KOPT-K1 (cell line): ENCODE data around the gene TNP2.

Source experiments
- H3K27ac ChIP-seq: fragments of 200-600 bp; sonication (generic); 2 replicates; pipeline ENCODE4 v1.5.1; 2016; ENCODE audit warnings: antibody characterized with exemption, mild to moderate bottlenecking, low read depth, low read length; ENCODE audit not compliant: poor library complexity, severe bottlenecking
- H3K36me3 ChIP-seq: fragments of 200-600 bp; sonication (generic); 2 replicates; pipeline ENCODE4 v1.5.1; 2017; ENCODE audit warnings: antibody characterized with exemption, mild to moderate bottlenecking, low read length, moderate library complexity; ENCODE audit not compliant: insufficient read depth
- H3K9me3 ChIP-seq: fragments of 200-600 bp; sonication (generic); 2 replicates; pipeline ENCODE4 v1.5.1; 2017; ENCODE audit warnings: antibody characterized with exemption, low read length, mild to moderate bottlenecking; ENCODE audit not compliant: insufficient read depth, poor library complexity, severe bottlenecking

The TNP2 gene

GRCh38 chr16:11268921-11269375 lies at the start of gene TNP2:
TNP2 (minus strand) TSS chr16:11269325; CDS start chr16:11269262, 63 bp downstream.
- Histone ChIP-seq H3K36me3 (no peaks in the 10 kb centered on the region), H3K27ac (no peak within 1 kb of the TSS), H3K9me3 (no peaks in the 10 kb centered on the region)

GRCh38 chr16:11318817-11319216 lies 49.7 kb upstream of the TNP2 start:
- no peaks in the 10 kb centered on the region for H3K9me3 ChIP-seq
- H3K27ac ChIP-seq: no peak overlapping the region
- no peaks in the 10 kb centered on the region for H3K36me3 ChIP-seq

GRCh38 chr16:11316331-11317015 lies 47.3 kb upstream of the TNP2 start:
- H3K27ac ChIP-seq: no peak overlapping the region
- no peaks in the 10 kb centered on the region for H3K9me3 ChIP-seq

GRCh38 chr16:11315510-11315909 lies 46.4 kb upstream of the TNP2 start:
- Histone ChIP-seq H3K27ac (no peak overlapping the region), H3K9me3 (no peaks in the 10 kb centered on the region)

More at GRCh38 chr16:11316331-11317015, 47.3 kb upstream of the TNP2 start:
- no peaks in the 10 kb centered on the region for H3K36me3 ChIP-seq

GRCh38 chr16:11314309-11314894 lies 45.3 kb upstream of the TNP2 start:
- Histone ChIP-seq H3K9me3 (no peaks in the 10 kb centered on the region), H3K27ac (no peak overlapping the region)

More at GRCh38 chr16:11315510-11315909, 46.4 kb upstream of the TNP2 start:
- no peaks in the 10 kb centered on the region for H3K36me3 ChIP-seq

GRCh38 chr16:11313493-11314308 lies 44.6 kb upstream of the TNP2 start:
- no peaks in the 10 kb centered on the region for H3K36me3 ChIP-seq
- H3K9me3 ChIP-seq: no peaks in the 10 kb centered on the region
- peak overlapping the region; percentile 57 for H3K27ac ChIP-seq

More at GRCh38 chr16:11314309-11314894, 45.3 kb upstream of the TNP2 start:
- H3K36me3 ChIP-seq: no peaks in the 10 kb centered on the region

GRCh38 chr16:11312718-11313492 lies 43.8 kb upstream of the TNP2 start:
- Histone ChIP-seq H3K9me3 (no peaks in the 10 kb centered on the region), H3K27ac (peak overlapping the region; percentile 57), H3K36me3 (no peaks in the 10 kb centered on the region)

GRCh38 chr16:11310997-11311561 lies 42.0 kb upstream of the TNP2 start:
- peak overlapping the region; percentile 59 for H3K27ac ChIP-seq
- no peaks in the 10 kb centered on the region for H3K36me3 ChIP-seq
- H3K9me3 ChIP-seq: no peaks in the 10 kb centered on the region

GRCh38 chr16:11310634-11310977 lies 41.5 kb upstream of the TNP2 start:
- Histone ChIP-seq H3K36me3 (no peaks in the 10 kb centered on the region), H3K27ac (peak overlapping the region; percentile 59), H3K9me3 (no peaks in the 10 kb centered on the region)

GRCh38 chr16:11309895-11310633 lies 40.9 kb upstream of the TNP2 start:
- Histone ChIP-seq H3K27ac (no peak overlapping the region), H3K36me3 (no peaks in the 10 kb centered on the region), H3K9me3 (no peaks in the 10 kb centered on the region)

GRCh38 chr16:11308493-11309283 lies 39.6 kb upstream of the TNP2 start:
- Histone ChIP-seq H3K36me3 (no peaks in the 10 kb centered on the region), H3K27ac (no peak overlapping the region), H3K9me3 (no peaks in the 10 kb centered on the region)

GRCh38 chr16:11307639-11308492 lies 38.7 kb upstream of the TNP2 start:
- Histone ChIP-seq H3K9me3 (no peaks in the 10 kb centered on the region), H3K36me3 (no peaks in the 10 kb centered on the region), H3K27ac (no peak overlapping the region)
